Mesodermal cell (in vitro differentiated cells): Measurements from ENCODE around the gene LHPP.

Source experiments
- H3K27ac ChIP-seq: 2 replicates; pipeline ENCODE4 v1.7.0; 2013; ENCODE audit warnings: mild to moderate bottlenecking, low read depth, low read length, moderate library complexity; ENCODE audit not compliant: severe bottlenecking
- H3K36me3 ChIP-seq: 2 replicates; pipeline ENCODE4 v1.7.1; 2013; ENCODE audit warnings: mild to moderate bottlenecking, low read length, moderate library complexity; ENCODE audit not compliant: control insufficient read depth, insufficient read depth
- H3K4me1 ChIP-seq: one replicate; pipeline ENCODE4 v1.7.1; 2013; ENCODE audit warnings: mild to moderate bottlenecking, low read length; ENCODE audit not compliant: insufficient read depth, control insufficient read depth, poor library complexity, severe bottlenecking
- H3K4me3 ChIP-seq: 2 replicates; pipeline ENCODE4 v1.7.0; 2013; ENCODE audit warnings: low read length, control low read depth, mild to moderate bottlenecking; ENCODE audit not compliant: insufficient read depth, poor library complexity, severe bottlenecking; ENCODE audit errors: extremely low read depth
- H3K9me3 ChIP-seq: 2 replicates; pipeline ENCODE4 v1.7.1; 2013; ENCODE audit warnings: mild to moderate bottlenecking, low read length, moderate library complexity; ENCODE audit not compliant: control insufficient read depth
- WGBS, 2 experiments: methylation state at CpG; one replicate each; pipeline ENCODE4 v1.1.5; 2013; ENCODE audit warnings: missing lambda C conversion rate in 2 of 2; ENCODE audit not compliant: insufficient coverage in 2 of 2; 5-methylcytosine and 5-hydroxymethylcytosine counted together

Gene LHPP

GRCh38 chr10:124538706-124539105 is 77.1 kb downstream of the LHPP start:
- no peaks in the 10 kb centered on the region for H3K9me3 ChIP-seq
- no peaks in the 10 kb centered on the region for H3K36me3 ChIP-seq
- peaks cover 12% of the 10 kb centered on the region for H3K4me1 ChIP-seq
- H3K27ac ChIP-seq = no peak overlapping the region
- no peak overlapping the region for H3K4me3 ChIP-seq
- 86 to 88% methylated on average over 5 to 6 of the region's 6 CpGs for WGBS, 2 experiments

- Histone ChIP-seq H3K4me3 (no peak overlapping the region), H3K4me1 (peaks cover 12% of the 10 kb centered on the region), H3K27ac (no peak overlapping the region), H3K36me3 (no peaks in the 10 kb centered on the region), H3K9me3 (no peaks in the 10 kb centered on the region)
- 68 to 69% methylated on average over 21 to 23 of the region's 26 CpGs for WGBS, 2 experiments
These were observed 78.5 kb downstream of the LHPP start for GRCh38 chr10:124539935-124540641.

GRCh38 chr10:124541076-124541903 is 79.7 kb downstream of the LHPP start:
- H3K27ac ChIP-seq = no peak overlapping the region
- H3K9me3 ChIP-seq = no peaks in the 10 kb centered on the region
- peaks cover 10% of the 10 kb centered on the region for H3K4me1 ChIP-seq
- H3K4me3 ChIP-seq = no peak overlapping the region
- 90 to 91% methylated on average over 19 to 22 of the region's 23 CpGs for WGBS, 2 experiments
- H3K36me3 ChIP-seq = no peaks in the 10 kb centered on the region

- no peaks in the 10 kb centered on the region for H3K9me3 ChIP-seq
- H3K27ac ChIP-seq = no peak overlapping the region
- H3K4me3 ChIP-seq = no peak overlapping the region
- H3K36me3 ChIP-seq = no peaks in the 10 kb centered on the region
- H3K4me1 ChIP-seq = peaks cover 7% of the 10 kb centered on the region
- 88 to 90% methylated on average over 1 to 3 of the region's 3 CpGs for WGBS, 2 experiments
These were observed 80.7 kb downstream of the LHPP start for GRCh38 chr10:124542336-124542735.

GRCh38 chr10:124543146-124543545 is 81.5 kb downstream of the LHPP start:
- 91 to 93% methylated on average over 13 of the region's 13 CpGs for WGBS, 2 experiments
- Histone ChIP-seq H3K9me3 (no peaks in the 10 kb centered on the region), H3K27ac (no peak overlapping the region), H3K4me1 (peaks cover 10% of the 10 kb centered on the region), H3K36me3 (no peaks in the 10 kb centered on the region), H3K4me3 (no peak overlapping the region)

GRCh38 chr10:124543971-124544370 is 82.3 kb downstream of the LHPP start:
- H3K4me1 ChIP-seq = peaks cover 10% of the 10 kb centered on the region
- no peak overlapping the region for H3K27ac ChIP-seq
- WGBS, 2 experiments = 91 to 92% methylated on average over 7 to 12 of the region's 12 CpGs
- no peak overlapping the region for H3K4me3 ChIP-seq
- H3K36me3 ChIP-seq = no peaks in the 10 kb centered on the region
- no peaks in the 10 kb centered on the region for H3K9me3 ChIP-seq

- Histone ChIP-seq H3K27ac (no peak overlapping the region), H3K4me3 (no peak overlapping the region), H3K36me3 (no peaks in the 10 kb centered on the region), H3K9me3 (no peaks in the 10 kb centered on the region), H3K4me1 (peaks cover 10% of the 10 kb centered on the region)
- 90 to 96% methylated on average over 13 to 15 of the region's 16 CpGs for WGBS, 2 experiments
These were observed 83.1 kb downstream of the LHPP start for GRCh38 chr10:124544711-124545110.

GRCh38 chr10:124545351-124546054 is 83.9 kb downstream of the LHPP start:
- peaks cover 8% of the 10 kb centered on the region for H3K4me1 ChIP-seq
- 82 to 88% methylated on average over 15 to 16 of the region's 23 CpGs for WGBS, 2 experiments
- H3K36me3 ChIP-seq = no peaks in the 10 kb centered on the region
- no peaks in the 10 kb centered on the region for H3K9me3 ChIP-seq
- H3K27ac ChIP-seq = no peak overlapping the region
- H3K4me3 ChIP-seq = no peak overlapping the region

GRCh38 chr10:124546055-124546369 is 84.4 kb downstream of the LHPP start:
- Histone ChIP-seq H3K9me3 (no peaks in the 10 kb centered on the region), H3K36me3 (no peaks in the 10 kb centered on the region), H3K4me1 (peaks cover 3% of the 10 kb centered on the region), H3K27ac (no peak overlapping the region), H3K4me3 (no peak overlapping the region)
- WGBS, 2 experiments = 89 to 95% methylated on average over 3 to 6 of the region's 9 CpGs

- no peaks in the 10 kb centered on the region for H3K9me3 ChIP-seq
- H3K36me3 ChIP-seq = no peaks in the 10 kb centered on the region
- H3K4me1 ChIP-seq = peaks cover 3% of the 10 kb centered on the region
- 97% methylated on average over 8 to 9 of the region's 15 CpGs for WGBS, 2 experiments
- no peak overlapping the region for H3K4me3 ChIP-seq
- no peak overlapping the region for H3K27ac ChIP-seq
These were observed 85.5 kb downstream of the LHPP start for GRCh38 chr10:124546957-124547646.
